ENCODE data around the gene ERC2.

The ERC2 gene

GRCh38 chr3:55701997-55702396 lies 766.3 kb downstream of the ERC2 start:
- Histone ChIP-seq H3K36me3 (ENCODE audit: insufficient read depth, low read length) (no peaks in the 10 kb centered on the region), H3F3A (ENCODE audit: insufficient read depth, low read length) (no peaks in the 10 kb centered on the region), H3K27me3 (ENCODE audit: insufficient read depth, low read length) (no peaks in the 10 kb centered on the region), H3K4me2 (ENCODE audit: low read length) (no peak overlapping the region), H3K79me2 (ENCODE audit: insufficient read depth, low read length) (no peaks in the 10 kb centered on the region), H4K20me1 (ENCODE audit: insufficient read depth, low read length) (no peaks in the 10 kb centered on the region), H3K9me2 (ENCODE audit: low read depth, low read length) (no peaks in the 10 kb centered on the region), H3K9me3 (ENCODE audit: low read length) (no peaks in the 10 kb centered on the region), H3K9ac (ENCODE audit: low read length) (no peak overlapping the region), H3K27ac (ENCODE audit: low read depth, low read length, poor library complexity, severe bottlenecking) (no peak overlapping the region), H2AFZ (ENCODE audit: low read length) (no peak overlapping the region), H3K4me3 (ENCODE audit: low read depth, low read length, poor library complexity, severe bottlenecking) (no peak overlapping the region), H3K4me1 (ENCODE audit: insufficient read depth, low read length, severe bottlenecking) (peaks cover 10% of the 10 kb centered on the region)
- TF ChIP-seq CTCF (IDR thresholded peaks at IDR 0.05; ENCODE audit: low read length) = no peak
- no peak for TF ChIP-seq EZH2 (IDR thresholded peaks at IDR 0.05; ENCODE audit: borderline replicate concordance, low read length)

GRCh38 chr3:55698831-55699230 lies 769.4 kb downstream of the ERC2 start:
- Histone ChIP-seq H4K20me1 (ENCODE audit: insufficient read depth, low read length) (no peaks in the 10 kb centered on the region), H3K27me3 (ENCODE audit: insufficient read depth, low read length) (no peaks in the 10 kb centered on the region), H3K79me2 (ENCODE audit: insufficient read depth, low read length) (no peaks in the 10 kb centered on the region), H3K9ac (ENCODE audit: low read length) (no peak overlapping the region), H3K27ac (ENCODE audit: low read depth, low read length, poor library complexity, severe bottlenecking) (no peak overlapping the region), H3K36me3 (ENCODE audit: insufficient read depth, low read length) (no peaks in the 10 kb centered on the region), H3F3A (ENCODE audit: insufficient read depth, low read length) (no peaks in the 10 kb centered on the region), H3K4me3 (ENCODE audit: low read depth, low read length, poor library complexity, severe bottlenecking) (no peak overlapping the region), H3K9me2 (ENCODE audit: low read depth, low read length) (no peaks in the 10 kb centered on the region), H3K9me3 (ENCODE audit: low read length) (no peaks in the 10 kb centered on the region), H3K4me2 (ENCODE audit: low read length) (no peak overlapping the region), H2AFZ (ENCODE audit: low read length) (no peak overlapping the region), H3K4me1 (ENCODE audit: insufficient read depth, low read length, severe bottlenecking) (peaks cover 10% of the 10 kb centered on the region)
- TF ChIP-seq CTCF (IDR thresholded peaks at IDR 0.05; ENCODE audit: low read length) = no peak
- TF ChIP-seq EZH2 (IDR thresholded peaks at IDR 0.05; ENCODE audit: borderline replicate concordance, low read length) = no peak

GRCh38 chr3:55697177-55697865 lies 770.9 kb downstream of the ERC2 start:
- no peaks in the 10 kb centered on the region for H3K9me2 ChIP-seq (ENCODE audit: low read depth, low read length)
- no peak overlapping the region for H3K4me2 ChIP-seq (ENCODE audit: low read length)
- H3K79me2 ChIP-seq (ENCODE audit: insufficient read depth, low read length) = no peaks in the 10 kb centered on the region
- no peak overlapping the region for H3K9ac ChIP-seq (ENCODE audit: low read length)
- H3K27ac ChIP-seq (ENCODE audit: low read depth, low read length, poor library complexity, severe bottlenecking) = no peak overlapping the region
- no peak for TF ChIP-seq EZH2 (IDR thresholded peaks at IDR 0.05; ENCODE audit: borderline replicate concordance, low read length)
- no peak for TF ChIP-seq CTCF (IDR thresholded peaks at IDR 0.05; ENCODE audit: low read length)
- no peak overlapping the region for H3K4me3 ChIP-seq (ENCODE audit: low read depth, low read length, poor library complexity, severe bottlenecking)
- peaks cover 2% of the 10 kb centered on the region for H3K4me1 ChIP-seq (ENCODE audit: insufficient read depth, low read length, severe bottlenecking)
- no peaks in the 10 kb centered on the region for H4K20me1 ChIP-seq (ENCODE audit: insufficient read depth, low read length)
- H3K36me3 ChIP-seq (ENCODE audit: insufficient read depth, low read length) = no peaks in the 10 kb centered on the region
- H3F3A ChIP-seq (ENCODE audit: insufficient read depth, low read length) = no peaks in the 10 kb centered on the region
- no peaks in the 10 kb centered on the region for H3K27me3 ChIP-seq (ENCODE audit: insufficient read depth, low read length)
- H3K9me3 ChIP-seq (ENCODE audit: low read length) = no peaks in the 10 kb centered on the region
- no peak overlapping the region for H2AFZ ChIP-seq (ENCODE audit: low read length)
